Stimulated activated CD4-positive, alpha-beta T cell treated with anti-CD3 and anti-CD28 coated beads, Interleukin-1b, Interleukin-23, amount 100 ng/mL, for 48 hours (primary cell): ENCODE results near the gene CHRM5.

Experiments
- DNase-seq: peaks from one replicate; pipeline ENCODE4 v3.0.0-alpha.2; 2020

Gene CHRM5

DNA sequence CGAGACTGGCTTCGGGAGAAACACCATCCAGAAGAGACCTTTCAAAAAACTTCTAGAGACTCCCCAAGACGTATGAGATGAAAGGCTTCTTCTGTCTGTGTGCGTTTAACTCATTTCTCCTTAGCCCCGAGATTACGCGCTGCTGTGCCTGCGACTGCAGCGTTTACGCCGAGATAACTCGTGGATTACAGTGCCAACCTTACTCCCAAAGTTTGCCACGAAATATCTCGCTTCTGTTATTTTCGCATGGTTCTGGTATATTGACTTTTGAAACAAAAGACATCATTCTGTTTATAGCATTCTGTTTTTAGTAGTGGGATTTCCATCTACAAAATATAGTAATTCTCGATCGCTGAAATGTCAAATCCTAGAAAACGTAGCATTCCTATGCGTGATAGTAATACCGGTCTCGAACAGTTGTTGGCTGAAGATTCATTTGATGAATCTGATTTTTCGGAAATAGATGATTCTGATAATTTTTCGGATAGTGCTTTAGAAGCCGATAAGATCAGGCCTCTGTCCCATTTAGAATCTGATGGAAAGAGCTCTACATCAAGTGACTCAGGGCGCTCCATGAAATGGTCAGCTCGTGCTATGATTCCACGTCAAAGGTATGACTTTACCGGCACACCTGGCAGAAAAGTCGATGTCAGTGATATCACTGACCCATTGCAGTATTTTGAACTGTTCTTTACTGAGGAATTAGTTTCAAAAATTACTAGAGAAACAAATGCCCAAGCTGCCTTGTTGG lies 134.1 kb downstream of the CHRM5 start:
- DNase-seq: no peak

DNA sequence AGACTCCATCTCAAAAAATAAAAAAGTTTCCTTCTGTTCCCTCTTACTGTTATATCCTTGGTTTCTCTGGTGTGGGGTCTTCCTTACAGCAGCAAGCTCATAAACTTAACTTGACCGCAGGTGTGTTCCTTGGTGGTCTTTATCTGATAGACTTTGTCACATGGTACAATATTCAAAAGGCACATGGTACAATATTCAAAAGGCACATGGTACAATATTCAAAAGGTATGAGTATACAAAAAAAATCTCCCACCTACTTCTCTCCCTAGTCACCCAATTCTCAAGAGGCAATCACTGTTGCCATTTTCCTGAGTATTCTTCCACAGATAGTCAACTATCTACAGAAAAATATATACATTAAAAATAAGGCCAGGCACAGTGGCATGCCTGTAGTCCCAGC lies 138.1 kb downstream of the CHRM5 start:
- DNase-seq: no peak

DNA sequence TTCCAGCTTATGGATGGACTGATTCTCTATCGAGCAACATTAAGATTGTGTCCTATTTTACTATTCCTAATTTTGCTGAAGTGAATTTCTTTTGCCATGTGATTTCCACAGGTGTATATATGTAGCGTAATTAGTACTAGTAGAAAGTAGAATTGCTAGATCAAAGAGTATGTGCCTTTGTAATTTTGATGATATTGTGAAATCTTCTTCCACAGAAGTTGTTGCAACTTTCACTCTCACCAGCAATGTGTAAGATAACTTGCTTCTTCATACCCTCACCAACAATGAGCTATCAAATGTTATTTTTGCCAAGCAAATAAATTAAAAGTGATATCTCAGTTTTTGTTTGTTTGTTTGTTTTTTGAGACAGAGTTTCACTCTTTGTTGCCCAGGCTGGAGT lies 139.0 kb downstream of the CHRM5 start:
- no peak for DNase-seq

DNA sequence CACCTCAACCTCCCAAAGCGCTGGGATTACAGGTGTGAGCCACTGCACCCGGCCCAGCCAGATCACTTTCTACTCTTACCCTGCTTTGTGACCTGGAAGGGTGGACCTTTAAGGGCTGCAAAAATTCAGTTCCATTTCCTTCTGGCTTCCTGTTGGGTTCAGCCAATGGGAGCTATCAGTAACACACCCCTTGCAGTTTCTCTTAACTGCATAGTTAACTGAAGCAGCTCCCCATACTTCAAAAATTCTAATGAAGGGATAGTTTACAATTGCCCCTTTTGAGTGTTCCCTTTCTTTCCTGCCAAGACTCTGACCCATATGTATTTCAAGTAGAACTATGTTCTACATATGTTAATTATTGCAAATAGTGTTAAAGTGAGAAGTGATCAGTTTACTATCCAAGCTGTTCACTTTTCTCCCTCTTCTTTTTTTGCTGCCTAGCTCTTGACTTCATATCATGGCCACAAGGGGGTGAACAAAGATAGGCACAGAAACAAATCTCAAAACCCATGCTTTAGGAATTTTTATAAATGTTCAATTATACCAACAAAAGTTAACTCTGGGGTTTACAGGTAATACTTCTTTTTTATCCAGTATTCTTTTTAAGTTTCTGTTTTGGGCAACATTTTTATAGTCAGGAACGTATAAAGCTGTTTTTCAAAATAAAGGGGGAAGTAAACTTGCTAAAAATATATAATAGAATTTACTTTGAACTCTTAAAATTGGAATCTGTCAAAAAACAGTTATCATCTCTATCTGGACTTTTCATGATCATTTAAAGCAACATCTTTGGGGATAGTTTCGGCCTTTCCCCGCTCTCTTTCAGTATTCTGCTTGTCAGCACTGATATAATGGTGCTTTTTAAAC lies 141.7 kb downstream of the CHRM5 start:
- DNase-seq: no peak

DNA sequence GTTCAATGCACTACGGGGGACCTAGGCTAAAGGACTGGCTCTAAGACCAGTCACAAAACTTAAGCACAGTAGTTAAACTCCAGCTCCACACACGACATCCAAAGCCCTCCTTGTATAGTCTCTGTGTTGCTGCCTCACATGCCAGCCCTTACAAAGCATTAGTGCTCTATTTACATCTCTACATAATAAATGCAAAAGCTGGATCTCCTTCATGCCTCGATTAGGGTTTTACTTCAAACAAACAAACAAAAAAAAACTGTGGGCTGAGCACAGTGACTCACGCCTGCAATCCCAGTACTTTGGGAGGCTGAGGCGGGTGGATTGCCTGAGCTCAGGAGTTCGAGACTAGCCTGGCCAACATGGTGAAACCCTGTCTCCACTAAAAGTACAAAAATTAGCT lies 143.2 kb downstream of the CHRM5 start:
- no peak for DNase-seq

DNA sequence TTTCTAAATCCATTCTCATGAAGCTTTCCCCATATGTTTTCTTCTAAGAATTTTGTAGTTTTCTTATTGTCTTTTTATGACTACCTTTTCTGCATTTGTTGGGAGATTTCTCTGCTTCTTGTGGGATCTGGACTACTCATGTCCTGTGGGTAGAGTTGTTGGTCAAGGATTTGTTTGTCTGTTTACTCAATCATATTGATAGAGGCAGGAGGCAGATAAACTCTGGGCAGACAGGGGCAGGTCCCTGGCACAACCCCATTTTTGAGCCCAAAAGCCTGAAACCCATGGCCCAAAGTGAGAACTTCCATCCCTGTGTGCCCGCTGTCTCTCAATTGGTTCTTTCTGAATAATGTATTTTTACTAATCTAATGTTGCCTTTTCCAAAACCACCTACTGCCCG lies 145.9 kb downstream of the CHRM5 start:
- DNase-seq: no peak

DNA sequence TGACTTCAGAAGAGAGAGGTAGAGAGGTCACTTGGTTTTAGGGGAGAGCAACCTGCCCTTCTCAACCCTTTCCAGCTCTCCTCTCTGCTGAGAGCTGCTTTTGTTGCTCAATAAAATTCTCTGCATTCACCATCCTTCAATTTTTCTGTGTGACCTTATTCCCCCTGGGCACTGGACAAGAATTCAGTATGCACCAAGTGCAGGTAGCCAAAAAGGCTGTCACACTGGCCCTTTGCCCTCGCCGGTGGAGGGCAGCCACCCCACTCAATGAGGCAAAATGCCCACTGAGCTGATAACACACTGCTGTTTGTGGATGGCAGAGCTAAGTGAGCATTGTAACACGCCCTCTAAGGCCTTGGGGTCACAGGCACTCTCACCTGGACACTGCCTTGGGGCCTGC lies 146.4 kb downstream of the CHRM5 start:
- DNase-seq: no peak

DNA sequence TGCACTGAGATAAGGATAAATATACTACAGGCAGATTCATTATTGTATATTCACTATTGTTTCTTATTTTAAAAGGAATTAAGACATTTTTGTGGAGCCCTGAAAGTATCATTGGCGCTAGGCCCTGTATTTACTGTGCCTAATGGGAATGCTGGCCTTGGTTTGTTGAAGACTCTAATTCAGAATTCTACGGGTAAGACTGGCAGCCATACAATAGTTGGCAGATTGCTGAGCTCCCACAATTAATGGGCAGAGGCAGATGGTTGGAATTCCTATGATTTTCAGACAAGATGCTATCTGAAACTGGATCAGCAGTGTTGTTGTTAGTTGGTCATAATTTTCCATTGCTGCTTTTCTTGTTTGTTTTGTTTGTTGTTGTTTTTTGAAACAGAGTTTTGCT lies 148.3 kb downstream of the CHRM5 start:
- no peak for DNase-seq
